SHP77 (cell line): ENCODE measurements around the gene TEAD1.
A peak's percentile ranks its signal among the peaks of the same experiment; 100 is the strongest.

Experiments used
- DNase-seq, 2 experiments: peaks; one replicate each; lab custom pipeline; 2025; lab: John Stamatoyannopoulos, UW

TEAD1 gene

DNA sequence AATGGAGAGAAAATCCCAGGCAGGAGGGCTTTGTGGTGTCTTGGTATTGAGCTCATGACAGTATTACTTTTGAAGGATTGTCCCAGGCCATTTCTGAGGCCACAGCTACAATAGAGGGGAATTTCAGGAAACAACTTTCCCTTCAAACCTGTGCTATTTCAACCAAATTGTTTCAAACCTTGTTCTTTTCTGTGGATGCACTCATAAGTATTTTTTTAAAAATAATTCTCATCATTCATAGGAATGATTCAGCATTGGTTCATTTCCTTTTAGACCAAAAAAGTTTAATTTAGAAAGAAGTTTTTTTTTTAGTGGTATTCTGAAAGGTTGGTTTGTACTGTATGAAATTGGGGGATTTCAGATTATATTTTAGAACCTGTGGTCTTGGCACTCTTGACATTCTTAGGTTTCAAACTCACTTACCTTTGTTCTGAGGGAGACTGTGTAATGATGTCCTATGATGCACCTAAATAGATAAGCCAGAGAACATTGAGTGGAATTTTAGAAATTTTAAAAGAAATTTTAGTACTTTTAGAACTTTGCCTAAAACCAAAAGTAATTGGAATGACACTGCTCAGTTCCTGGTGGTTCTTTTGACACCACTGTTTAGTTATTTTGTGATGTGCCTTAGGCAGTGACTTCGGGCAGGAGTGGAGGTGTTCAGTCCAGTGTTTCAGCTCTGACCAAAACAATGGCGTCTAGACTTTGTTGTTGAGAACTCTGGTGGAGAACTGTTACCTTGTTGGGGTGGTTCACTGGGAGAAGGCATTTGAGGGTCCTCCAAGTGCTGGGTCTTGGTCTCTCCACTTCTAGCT, 12.2 kb downstream of the TEAD1 start:
- DNase-seq, result no peak

DNA sequence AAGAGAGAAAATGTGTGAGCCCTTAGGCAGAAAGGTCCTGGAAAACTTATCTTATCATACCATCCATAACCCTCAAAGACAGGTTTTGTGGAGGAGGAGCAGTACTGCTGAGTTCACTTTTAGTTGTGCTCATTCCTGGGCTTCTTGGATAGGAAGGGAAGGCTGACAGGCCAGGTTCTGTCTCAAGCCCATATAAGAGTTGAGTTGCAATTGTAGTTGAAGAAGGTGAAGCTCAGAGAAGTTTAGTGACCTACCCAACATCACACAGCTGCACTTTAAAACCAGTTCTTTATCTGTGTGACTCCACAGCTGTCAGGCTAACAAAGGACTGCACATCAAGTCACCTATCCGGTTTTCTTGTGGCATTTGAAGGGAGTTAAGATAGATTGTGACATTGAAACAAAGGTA, 13.0 kb downstream of the TEAD1 start:
- DNase-seq, result no peak

DNA sequence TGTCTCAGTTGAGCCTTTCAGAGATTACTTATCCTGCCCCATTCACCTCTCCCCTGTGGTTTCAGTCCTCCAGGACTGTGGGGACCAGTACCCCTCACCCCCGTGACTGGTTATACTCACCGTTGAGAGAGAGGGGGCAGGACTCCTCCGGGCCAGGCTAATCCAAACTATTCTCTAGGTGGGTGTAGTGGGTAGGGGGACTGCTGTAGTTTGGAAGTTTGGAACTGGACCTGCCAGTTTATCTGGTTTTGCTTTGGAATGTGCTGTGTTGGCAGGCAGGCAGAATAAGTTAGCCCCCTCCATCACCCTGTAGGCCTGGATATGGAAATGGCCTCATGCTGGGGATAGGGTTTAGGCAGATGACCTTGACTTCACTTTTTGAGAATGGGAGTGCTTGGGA, 13.5 kb downstream of the TEAD1 start:
- no peak for DNase-seq

DNA sequence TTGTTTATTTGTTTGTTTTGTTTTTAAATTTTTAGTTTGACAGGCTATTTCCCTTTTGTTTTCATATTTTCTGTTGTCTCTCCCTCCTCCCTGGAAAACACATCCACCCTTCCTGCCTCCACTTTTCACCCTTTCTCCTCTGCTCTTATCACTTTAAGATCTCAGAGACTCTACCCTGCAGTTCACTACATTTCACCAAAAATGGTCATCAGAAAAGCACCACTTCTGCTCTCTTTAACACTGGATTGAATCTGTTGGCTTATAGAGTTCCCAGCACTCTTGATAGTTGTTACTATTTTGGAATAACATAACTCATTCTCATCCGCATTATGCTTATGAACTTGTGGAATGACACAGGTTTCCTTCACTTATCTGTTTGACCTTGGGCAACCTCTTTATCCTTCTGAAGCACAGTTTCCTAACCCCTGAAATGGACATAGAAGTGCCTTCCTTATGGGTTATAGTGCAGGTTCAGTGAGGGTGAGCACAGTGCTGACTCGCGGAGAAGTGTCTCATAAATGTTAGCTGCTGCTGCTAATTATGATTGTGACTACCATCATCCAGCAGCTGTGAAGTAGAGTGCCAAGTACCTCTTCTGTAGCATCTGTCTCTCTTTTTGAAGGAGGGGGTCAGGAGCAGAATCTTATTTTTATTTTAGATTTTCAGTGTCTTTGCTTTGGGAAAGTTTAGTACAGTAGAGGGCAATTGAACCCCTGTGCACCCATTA, 15.0 kb downstream of the TEAD1 start:
- DNase-seq, result no peak

DNA sequence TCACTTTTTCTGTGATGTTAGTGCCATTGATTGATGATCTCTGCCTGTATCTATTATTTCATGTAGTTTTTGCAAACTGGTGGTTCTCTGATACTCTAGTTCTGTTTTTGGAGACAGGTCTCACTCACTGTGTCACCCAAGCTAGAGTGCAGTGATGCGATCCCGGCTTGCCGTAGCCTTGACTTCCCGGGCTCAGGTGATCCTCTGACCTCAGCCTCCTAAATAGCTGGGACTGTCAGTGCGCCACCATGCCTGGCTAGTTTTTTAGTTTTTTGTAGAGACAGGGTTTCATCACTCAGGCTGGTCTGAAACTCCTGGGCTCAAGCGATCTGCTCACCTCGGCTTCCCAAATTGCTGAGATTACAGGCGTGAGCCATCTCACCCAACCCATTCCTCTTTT, 16.4 kb downstream of the TEAD1 start:
- no peak for DNase-seq

DNA sequence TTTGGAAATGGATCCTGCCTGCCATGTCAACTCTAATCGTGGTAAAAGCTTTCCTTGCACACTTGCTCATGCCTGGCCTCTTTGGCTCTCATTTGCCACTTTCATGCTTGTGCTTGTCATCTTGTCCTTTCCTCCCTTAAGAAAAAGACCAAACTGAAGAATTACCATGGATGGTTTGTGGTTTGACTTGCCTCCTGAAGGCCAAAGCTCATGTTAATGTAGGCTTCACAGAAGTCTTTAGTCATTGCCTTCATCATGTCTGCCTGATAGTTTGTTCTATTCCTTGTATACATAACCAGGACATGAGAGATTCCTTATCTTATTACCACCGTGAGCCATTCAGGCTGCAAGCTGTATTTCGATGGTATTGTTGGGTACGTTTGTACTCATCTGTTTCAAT, 17.3 kb downstream of the TEAD1 start:
- no peak for DNase-seq

DNA sequence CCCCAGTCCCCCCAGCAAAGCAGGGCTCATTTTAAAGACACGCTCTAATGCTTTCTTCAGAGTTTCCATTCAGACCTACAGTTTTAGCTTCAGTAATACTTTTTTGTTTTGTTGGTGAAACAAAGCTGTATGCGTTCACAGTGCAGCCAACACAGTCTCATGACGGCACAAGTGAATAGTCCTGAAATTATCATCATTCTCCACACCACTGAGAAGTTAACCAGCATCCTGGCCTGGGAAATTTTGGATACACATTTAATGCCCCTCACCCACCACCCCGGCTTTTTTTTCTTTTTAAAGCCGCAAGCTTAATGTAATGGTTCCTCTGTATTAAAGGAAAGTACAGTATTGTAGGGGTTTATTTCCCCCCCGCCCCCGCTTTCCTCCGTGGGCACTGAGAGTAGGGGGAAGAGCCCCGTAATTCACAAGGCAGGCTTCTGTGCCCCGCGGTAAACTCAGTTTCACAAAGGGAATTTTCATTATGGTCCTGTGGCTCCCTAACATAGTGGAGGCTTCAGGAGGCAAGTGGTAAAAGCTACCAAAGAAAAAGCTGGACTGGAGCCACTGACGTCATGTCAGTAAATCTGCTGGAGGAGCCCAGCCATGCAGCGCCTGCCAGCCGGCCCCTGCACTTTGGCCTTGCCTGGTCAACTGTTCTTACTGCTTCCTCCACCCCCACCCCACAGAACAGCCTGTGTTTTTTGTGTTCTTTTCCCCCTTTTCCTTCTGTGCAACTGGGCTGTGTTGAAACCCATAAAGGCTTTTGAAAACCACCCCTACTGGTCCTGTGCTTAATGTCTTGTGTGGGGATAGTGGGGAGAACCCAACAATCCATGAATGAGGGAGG, 18.2 kb downstream of the TEAD1 start:
- DNase-seq, result peak; percentile 42 to 80

DNA sequence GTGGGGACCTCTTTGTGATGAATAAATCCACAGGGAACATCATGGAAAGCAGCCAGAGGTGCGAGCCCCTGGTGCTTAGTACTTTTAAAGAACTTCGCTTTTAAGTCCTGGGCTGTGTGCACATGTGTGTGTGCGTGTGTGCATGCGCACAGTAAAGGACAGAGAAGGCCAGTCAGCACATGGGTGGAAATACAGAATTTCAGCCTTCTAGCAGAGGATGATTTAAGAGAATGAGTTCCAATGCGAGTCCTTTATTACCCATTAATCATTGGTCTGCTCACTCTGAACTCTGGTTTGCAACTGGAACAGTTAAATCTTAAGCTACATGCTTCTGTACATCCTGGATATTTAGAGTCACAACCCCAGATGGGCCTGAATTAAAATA, 18.9 kb downstream of the TEAD1 start:
- no peak for DNase-seq

DNA sequence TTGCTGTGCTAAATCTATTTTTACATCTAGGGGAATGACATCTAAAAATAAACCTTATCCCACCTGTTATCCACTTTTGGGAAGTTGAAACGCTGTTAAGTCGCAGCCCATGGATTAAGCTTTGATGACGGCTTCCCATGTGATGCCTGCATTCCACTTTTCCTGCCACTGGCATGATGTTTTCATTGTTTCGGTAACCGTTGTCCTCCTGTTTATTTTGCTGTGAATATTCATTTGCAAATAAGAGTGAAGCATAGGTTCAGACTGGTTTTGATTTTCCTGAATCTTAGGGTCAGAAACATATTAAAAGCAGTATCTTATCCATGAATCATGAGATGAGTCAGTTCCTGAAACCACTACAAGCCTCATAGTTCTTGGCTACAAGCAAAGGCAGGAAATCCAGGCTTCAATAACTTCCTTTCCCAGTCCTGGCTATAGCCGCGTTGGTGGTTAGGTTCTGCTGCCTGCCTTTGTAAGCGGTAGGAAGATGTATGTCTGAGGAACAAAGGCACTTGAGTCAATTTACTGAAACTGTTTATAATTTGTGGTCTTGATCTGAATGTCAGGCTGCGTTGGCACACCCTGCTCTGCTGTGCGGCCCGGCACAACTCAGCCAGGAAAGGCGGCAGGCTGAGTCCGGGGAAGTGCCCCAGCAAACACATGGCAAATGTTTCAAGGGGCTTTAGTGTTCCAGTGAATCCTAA, 19.4 kb downstream of the TEAD1 start:
- no peak for DNase-seq

DNA sequence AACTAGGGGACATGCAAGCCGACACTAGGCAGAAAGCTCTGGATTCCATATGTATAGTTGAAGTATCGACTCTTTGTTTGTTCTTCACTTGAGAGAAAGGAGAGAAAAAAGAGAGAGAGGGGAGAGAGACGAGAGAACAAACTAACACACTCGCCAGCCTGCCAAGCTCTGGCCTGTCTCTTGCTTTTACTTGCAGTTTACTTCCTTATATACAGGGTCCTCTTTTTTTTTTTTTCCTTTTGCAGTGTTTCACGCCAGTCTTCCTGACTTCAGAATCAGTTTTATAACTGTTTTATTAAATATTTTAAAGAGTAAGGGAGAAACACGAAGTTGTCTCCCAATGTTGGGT, 19.9 kb downstream of the TEAD1 start:
- DNase-seq, result no peak

DNA sequence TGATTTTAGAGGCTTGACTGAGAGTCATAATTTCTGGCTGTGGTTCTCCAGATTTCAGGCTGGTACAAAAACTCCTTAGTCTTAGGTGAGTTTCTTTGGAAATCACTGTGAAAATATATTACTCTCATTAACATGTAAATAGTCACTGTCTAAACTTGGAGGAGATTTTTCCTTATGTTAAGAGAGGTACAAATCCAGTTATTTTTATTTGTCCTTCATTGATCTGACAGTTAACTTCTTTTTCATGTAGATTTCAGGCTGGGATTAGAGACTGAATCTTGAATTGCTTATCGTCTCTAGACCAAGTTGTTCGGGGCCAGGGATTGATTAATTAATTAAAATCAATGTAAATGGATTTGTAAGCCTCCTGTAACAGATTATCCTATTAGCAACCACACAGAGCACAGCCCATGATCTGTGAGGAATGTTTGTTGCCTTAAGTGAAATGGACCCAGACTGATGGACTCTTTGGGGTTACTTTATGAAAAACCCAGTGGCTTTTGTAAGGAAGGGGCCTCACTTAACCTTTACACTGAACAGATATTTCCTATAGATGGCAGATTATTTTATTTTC, 21.1 kb downstream of the TEAD1 start:
- no peak for DNase-seq

DNA sequence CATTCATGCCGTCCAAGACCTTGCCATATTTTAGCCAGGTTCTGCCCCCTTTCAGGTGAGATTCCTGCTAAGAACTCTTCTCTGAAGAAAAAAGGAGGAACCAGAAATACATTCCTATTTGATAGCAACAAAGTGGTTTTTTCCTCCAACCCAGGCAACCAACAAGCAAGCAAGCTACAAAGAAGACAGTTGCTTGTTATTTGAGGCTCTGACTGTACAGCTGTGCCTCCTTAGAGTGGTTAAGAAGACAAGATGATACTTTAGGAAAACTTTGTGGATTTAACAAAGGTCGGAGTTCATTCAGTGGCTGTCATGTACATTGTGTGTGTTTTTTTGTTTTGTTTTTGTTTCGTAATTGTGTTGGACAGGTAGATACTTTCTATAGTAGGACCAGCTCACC, 21.7 kb downstream of the TEAD1 start:
- DNase-seq, result no peak

DNA sequence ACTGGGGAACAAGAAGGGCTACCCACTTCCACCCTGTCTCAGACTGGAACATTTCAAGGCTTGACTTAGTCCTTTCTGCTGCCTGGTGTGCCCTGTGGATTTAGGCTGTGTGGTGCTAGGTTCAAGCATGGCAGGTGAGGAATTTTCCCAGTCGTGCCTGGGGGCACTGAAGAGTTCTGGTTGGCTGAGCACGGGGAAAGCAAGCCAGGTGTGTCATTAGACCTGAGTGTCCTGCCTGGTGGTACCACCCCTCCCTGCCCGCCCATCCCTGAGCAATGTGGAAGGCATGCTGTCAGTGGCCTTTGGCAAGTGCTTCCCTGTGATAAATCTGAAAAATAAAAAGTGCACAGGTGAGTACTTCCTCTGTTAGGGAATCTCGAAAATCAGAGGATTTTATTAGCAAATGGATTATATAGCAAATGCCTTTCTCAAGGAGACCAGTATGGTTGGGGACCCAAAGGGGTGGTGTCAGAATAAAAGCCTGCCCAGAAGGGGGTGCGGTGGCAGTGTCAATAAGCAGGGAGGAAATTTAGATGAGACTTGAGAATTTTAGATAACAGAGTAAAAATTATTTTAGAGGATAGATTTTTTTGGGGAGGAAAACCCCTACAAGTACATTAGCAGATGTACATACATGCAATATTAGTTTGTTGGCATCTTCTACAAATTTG, 22.8 kb downstream of the TEAD1 start:
- DNase-seq, result no peak

DNA sequence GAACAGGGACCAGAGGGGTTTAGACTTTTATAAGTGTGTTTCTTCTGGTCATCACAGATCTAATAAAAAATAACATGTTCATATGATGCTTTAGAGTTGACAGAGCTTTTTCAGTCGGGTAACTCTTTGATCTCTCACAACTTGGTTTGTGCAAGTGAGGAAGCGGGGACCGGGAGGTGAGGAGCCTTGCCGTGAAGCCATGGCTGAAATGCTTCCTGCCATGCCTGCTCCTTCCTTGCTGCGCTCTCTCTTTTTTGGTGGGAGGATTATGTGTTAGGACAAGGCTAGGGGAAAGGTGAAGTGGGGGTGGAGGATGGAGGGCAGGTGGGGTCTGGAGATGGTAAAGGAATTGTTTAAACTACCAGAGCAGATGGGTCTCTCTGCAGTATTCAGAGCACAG, 23.8 kb downstream of the TEAD1 start:
- no peak for DNase-seq

DNA sequence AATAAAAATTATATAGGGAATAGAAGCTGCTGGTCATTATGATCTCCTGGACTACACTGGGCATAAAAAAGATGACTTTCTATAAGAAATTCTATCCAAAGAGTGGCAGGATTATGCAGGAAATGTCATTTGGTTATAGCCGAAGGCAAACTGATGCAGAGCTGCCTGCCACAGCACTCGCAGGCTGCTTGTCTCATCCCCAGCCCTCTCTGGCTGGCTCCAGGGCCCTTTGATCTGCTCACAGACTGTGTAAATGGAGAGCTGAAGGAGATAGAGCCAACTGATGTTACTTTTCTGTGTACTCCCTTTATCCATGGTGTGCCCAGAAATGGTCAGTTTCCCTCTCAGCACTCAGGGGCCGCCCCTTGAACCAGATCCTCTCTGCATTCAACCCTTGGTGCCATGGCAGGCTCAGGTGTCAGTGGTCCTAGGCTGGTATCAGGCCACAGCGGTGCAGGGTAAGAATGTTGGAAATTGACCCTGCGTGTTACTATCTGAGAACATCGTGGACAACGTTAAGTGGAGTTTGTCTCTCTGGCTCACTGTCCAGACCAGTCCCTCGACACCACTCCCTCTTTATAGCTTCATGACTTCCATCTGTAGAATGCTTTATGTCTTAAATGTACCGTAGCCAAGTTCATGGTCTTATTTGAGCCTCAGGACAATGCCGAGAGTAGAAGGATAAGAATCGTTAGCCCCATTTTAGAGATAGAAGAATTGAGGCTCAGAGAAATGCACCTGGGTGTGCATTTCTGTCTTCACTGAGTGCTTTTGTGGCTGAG, 27.8 kb downstream of the TEAD1 start:
- no peak for DNase-seq

DNA sequence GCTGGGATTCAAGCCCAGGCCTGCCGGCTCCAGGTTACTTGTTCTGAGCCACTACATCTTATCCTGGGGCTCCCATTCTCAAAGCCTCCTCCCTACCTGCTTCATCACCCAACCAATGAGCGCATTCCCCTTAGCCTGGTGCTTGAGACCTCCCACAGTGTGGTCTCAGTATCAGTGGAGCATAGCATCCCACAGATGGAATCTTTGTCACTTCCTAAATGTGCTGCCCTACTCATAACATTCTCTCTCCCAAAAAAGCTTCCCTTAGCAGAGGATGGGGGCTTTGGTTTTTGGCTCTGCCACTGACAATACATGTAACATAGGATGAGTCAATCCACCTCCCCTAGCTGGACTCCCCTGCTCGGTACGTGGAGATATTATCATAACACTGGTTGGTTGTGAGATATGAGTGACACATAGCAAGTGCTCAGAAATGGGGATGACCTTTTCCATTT, 28.8 kb downstream of the TEAD1 start:
- DNase-seq, result no peak

DNA sequence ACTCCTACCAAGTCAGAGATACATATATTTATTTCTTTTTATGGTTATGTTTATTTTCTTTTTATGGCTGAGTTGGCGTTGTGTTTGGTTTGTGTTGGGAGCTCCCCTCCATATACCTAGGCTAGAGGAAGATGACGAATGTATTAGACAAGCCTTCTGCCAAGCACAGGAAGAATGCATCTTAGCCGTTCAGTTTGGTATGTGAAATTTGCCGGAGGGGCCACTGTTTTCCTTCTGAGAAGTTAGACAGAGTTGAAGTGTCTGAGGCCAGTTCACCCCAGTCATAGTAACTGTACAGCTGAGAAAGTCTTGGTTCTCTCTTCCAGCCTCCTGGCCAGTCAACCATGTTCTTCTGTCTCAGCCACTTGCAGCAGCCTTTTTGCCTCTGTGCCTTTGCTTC, 29.8 kb downstream of the TEAD1 start:
- no peak for DNase-seq

DNA sequence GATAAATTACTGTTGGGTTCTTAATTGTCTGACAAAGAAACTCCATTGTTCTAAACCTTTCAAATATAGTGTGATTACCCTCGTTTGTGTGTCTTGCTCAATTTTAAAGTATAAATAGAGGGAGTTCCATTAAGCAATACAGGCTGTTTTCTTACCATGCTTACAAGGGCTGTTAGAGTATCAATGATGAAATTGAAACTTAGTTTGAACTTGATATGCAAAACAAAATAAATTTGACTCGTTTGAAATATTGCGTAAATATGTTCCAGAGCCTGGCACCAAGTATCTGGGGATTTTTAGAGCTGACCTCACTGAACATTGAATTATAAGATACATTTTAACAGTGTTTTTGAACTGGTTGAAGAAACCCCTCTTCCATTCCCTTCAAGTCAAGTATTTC, 31.7 kb downstream of the TEAD1 start:
- no peak for DNase-seq

DNA sequence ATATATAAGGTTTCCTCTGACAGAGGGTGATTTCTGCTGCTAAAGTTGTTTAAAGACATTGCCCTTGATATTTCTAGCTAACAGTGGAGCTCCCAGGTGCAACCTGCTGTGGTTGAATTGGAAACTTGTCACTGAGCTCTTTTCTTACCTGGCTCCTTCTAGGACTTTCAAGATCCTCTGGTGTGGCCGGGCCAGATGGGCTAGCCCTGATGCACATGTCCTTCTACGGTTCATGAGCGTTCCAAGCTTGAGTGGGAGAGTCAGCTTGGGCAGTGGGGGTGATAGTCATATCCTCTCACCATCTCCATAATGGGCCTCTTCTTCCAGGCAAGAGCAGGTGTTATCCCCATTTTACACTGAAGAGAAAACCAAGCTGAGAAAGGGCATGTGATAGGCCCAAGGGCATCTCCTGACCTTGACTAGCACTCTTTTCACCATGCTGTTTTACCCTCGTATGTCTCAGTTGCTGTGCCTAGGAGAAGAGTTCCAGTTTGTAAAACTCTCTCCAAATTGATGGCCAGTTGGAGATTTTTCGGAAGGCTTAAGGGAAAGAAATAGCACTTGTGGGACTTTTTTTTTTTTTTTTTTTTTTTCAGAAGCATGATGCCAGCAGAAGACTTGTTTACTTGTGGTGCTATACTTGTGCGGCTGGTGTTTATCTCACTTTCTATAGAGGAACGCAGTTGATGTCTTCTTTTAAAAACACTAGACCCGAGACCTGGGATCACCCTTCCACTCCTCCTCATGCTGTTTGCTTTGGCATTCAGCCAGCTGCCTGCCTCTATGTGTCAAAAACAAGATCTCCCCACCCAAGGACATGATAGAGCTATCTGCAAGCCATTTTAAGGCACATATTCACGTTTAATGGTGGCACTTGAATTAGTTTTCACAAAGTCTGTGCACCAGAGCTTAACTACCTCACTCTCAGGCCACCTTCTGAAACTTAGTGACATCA, 32.6 kb downstream of the TEAD1 start:
- DNase-seq, result peak; percentile 47 to 75
